HG03095 (cell line): ENCODE data around the gene PSMA1.
A peak's percentile ranks its signal among the peaks of the same experiment; 100 is the strongest.
"Not testable (repeated sequence)": the region's sequence is repeated elsewhere in the genome, so short reads cannot be mapped to it uniquely, and the experiment has no call there.

ENCODE experiments used
- ATAC-seq: cut with Tn5 transposase; IDR thresholded peaks from one replicate; pipeline ENCODE4 v1.9.1; 2021; ENCODE audit warnings: moderate library complexity; ENCODE audit not compliant: unreplicated experiment

PSMA1 gene

GRCh38 chr11:14519917-14520746, at the start of gene PSMA1:
PSMA1 (minus strand) TSS chr11:14520386; CDS start chr11:14520299, 87 bp downstream.
- peak; percentile 92 for ATAC-seq

- not testable (repeated sequence) for ATAC-seq
Measured at GRCh38 chr11:14569516-14569915, 49.3 kb upstream of the PSMA1 start.

GRCh38 chr11:14567064-14567651, 47.0 kb upstream of the PSMA1 start:
- ATAC-seq: no peak

GRCh38 chr11:14566331-14567063, 46.3 kb upstream of the PSMA1 start:
- no peak for ATAC-seq

- no peak for ATAC-seq
Measured at GRCh38 chr11:14565845-14566244, 45.7 kb upstream of the PSMA1 start.

GRCh38 chr11:14555818-14556217, 35.6 kb upstream of the PSMA1 start:
- ATAC-seq: no peak

GRCh38 chr11:14554959-14555358, 34.8 kb upstream of the PSMA1 start:
- no peak for ATAC-seq

GRCh38 chr11:14552089-14552488, 31.9 kb upstream of the PSMA1 start:
- ATAC-seq: no peak

- no peak for ATAC-seq
Measured at GRCh38 chr11:14551380-14551779, 31.2 kb upstream of the PSMA1 start.

- ATAC-seq: no peak
Measured at GRCh38 chr11:14549891-14550290, 29.7 kb upstream of the PSMA1 start.

- no peak for ATAC-seq
Measured at GRCh38 chr11:14547440-14547839, 27.3 kb upstream of the PSMA1 start.

GRCh38 chr11:14546672-14547071, 26.5 kb upstream of the PSMA1 start:
- ATAC-seq: no peak

GRCh38 chr11:14544611-14545010, 24.4 kb upstream of the PSMA1 start:
- peak; percentile 84 for ATAC-seq

- ATAC-seq: no peak
Measured at GRCh38 chr11:14543260-14543659, 23.1 kb upstream of the PSMA1 start.

- no peak for ATAC-seq
Measured at GRCh38 chr11:14542324-14542723, 22.1 kb upstream of the PSMA1 start.

- no peak for ATAC-seq
Measured at GRCh38 chr11:14541192-14541947, 21.2 kb upstream of the PSMA1 start.

GRCh38 chr11:14539982-14540421, 19.8 kb upstream of the PSMA1 start:
- ATAC-seq: no peak

GRCh38 chr11:14538926-14539554, 18.9 kb upstream of the PSMA1 start:
- ATAC-seq: no peak

- ATAC-seq: no peak
Measured at GRCh38 chr11:14538271-14538925, 18.2 kb upstream of the PSMA1 start.

GRCh38 chr11:14537134-14537599, 17.0 kb upstream of the PSMA1 start:
- ATAC-seq: peak; percentile 63
